ENCODE results near the gene MYRF. TPM values are rescaled to one million over a fixed set of nuclear protein-coding genes. Genes with fewer than 3 reads are reported as not detected.

Gene MYRF
- polyA plus RNA-seq, 3 donors: 16.9 to 19.2 (median 18.0) TPM

GRCh38 chr11:61718046-61718531, 34.3 kb upstream of the MYRF start:
- no peak for DNase-seq (ENCODE audit: low read depth in 3 of 3, low spot score in 2 of 3)

GRCh38 chr11:61718621-61719302, 33.7 kb upstream of the MYRF start:
- peak; percentile 47 to 75 (median 66) for DNase-seq (ENCODE audit: low read depth in 3 of 3, low spot score in 2 of 3)

- no peak for DNase-seq (ENCODE audit: low read depth in 3 of 3, low spot score in 2 of 3)
Measured at GRCh38 chr11:61719978-61720377, 32.5 kb upstream of the MYRF start.

GRCh38 chr11:61720597-61720996, 31.8 kb upstream of the MYRF start:
- no peak for DNase-seq (ENCODE audit: low read depth in 3 of 3, low spot score in 2 of 3)

- no peak for DNase-seq (ENCODE audit: low read depth in 3 of 3, low spot score in 2 of 3)
Measured at GRCh38 chr11:61724437-61724836, 28.0 kb upstream of the MYRF start.

- DNase-seq (ENCODE audit: low read depth in 3 of 3, low spot score in 2 of 3): no peak
Measured at GRCh38 chr11:61725781-61726231, 26.6 kb upstream of the MYRF start.

GRCh38 chr11:61726775-61727174, 25.7 kb upstream of the MYRF start:
- DNase-seq (ENCODE audit: low read depth in 3 of 3, low spot score in 2 of 3): no peak

- no peak for DNase-seq (ENCODE audit: low read depth in 3 of 3, low spot score in 2 of 3)
Measured at GRCh38 chr11:61727401-61727811, 25.0 kb upstream of the MYRF start.

GRCh38 chr11:61728066-61728939, 24.1 kb upstream of the MYRF start:
- no peak for DNase-seq (ENCODE audit: low read depth in 3 of 3, low spot score in 2 of 3)

- DNase-seq (ENCODE audit: low read depth in 3 of 3, low spot score in 2 of 3): no peak
Measured at GRCh38 chr11:61728940-61729219, 23.6 kb upstream of the MYRF start.

- DNase-seq (ENCODE audit: low read depth in 3 of 3, low spot score in 2 of 3): no peak
Measured at GRCh38 chr11:61730240-61730994, 22.0 kb upstream of the MYRF start.

GRCh38 chr11:61731211-61731951, 21.1 kb upstream of the MYRF start:
- DNase-seq (ENCODE audit: low read depth in 3 of 3, low spot score in 2 of 3): no peak

- no peak for DNase-seq (ENCODE audit: low read depth in 3 of 3, low spot score in 2 of 3)
Measured at GRCh38 chr11:61731952-61732675, 20.3 kb upstream of the MYRF start.

GRCh38 chr11:61732705-61733104, 19.7 kb upstream of the MYRF start:
- no peak for DNase-seq (ENCODE audit: low read depth in 3 of 3, low spot score in 2 of 3)

GRCh38 chr11:61733120-61733978, 19.1 kb upstream of the MYRF start:
- DNase-seq (ENCODE audit: low read depth in 3 of 3, low spot score in 2 of 3): peak in 1 of 3 donors; percentile 47

- DNase-seq (ENCODE audit: low read depth in 3 of 3, low spot score in 2 of 3): no peak
Measured at GRCh38 chr11:61734767-61735166, 17.7 kb upstream of the MYRF start.

GRCh38 chr11:61735391-61735790, 17.0 kb upstream of the MYRF start:
- DNase-seq (ENCODE audit: low read depth in 3 of 3, low spot score in 2 of 3): no peak

GRCh38 chr11:61736310-61736709, 16.1 kb upstream of the MYRF start:
- DNase-seq (ENCODE audit: low read depth in 3 of 3, low spot score in 2 of 3): no peak

- DNase-seq (ENCODE audit: low read depth in 3 of 3, low spot score in 2 of 3): no peak
Measured at GRCh38 chr11:61737131-61737530, 15.3 kb upstream of the MYRF start.
